ENCODE results near the gene SLC47A1.

The SLC47A1 gene

GRCh38 chr17:19610311-19610710 is 76.7 kb downstream of the SLC47A1 start:
- DNase-seq (ENCODE audit: low read depth): no peak

GRCh38 chr17:19610879-19611278 is 77.2 kb downstream of the SLC47A1 start:
- no peak for DNase-seq (ENCODE audit: low read depth)

GRCh38 chr17:19613979-19614378 is 80.3 kb downstream of the SLC47A1 start:
- no peak for DNase-seq (ENCODE audit: low read depth)

- no peak for DNase-seq (ENCODE audit: low read depth)
Measured at GRCh38 chr17:19614900-19615299, 81.2 kb downstream of the SLC47A1 start.

- DNase-seq (ENCODE audit: low read depth): no peak
Measured at GRCh38 chr17:19618015-19618414, 84.4 kb downstream of the SLC47A1 start.

- DNase-seq (ENCODE audit: low read depth): no peak
Measured at GRCh38 chr17:19619705-19620325, 86.2 kb downstream of the SLC47A1 start.

- DNase-seq (ENCODE audit: low read depth): no peak
Measured at GRCh38 chr17:19621697-19622096, 88.0 kb downstream of the SLC47A1 start.

- DNase-seq (ENCODE audit: low read depth): no peak
Measured at GRCh38 chr17:19626079-19626478, 92.4 kb downstream of the SLC47A1 start.
